Psoas muscle (tissue), 8 donors: ENCODE measurements around the gene ANKRD55. TPM values are rescaled to one million over a fixed set of nuclear protein-coding genes. Genes with fewer than 3 reads are reported as not detected.

ENCODE experiments used
- ATAC-seq, 4 donors: fragments of 200-7000 bp; cut with Tn5 transposase; one replicate each; pipeline ENCODE4 v1.9.1; 2020; ENCODE audit warnings: moderate library complexity in 3 of 4, mild to moderate bottlenecking in 2 of 4
- DNase-seq, 2 donors: peaks; one replicate each; pipeline ENCODE4 v3.0.0-alpha.2; 2020
- H3K27ac ChIP-seq: fragments of 200-600 bp; one replicate; pipeline ENCODE4 v1.8.0; 2022
- H3K27me3 ChIP-seq, 3 donors: fragments of 200-600 bp in 1 of 3; one replicate each; pipeline versions ENCODE4 v1.6.1 to v1.8.0; 2013 to 2022; ENCODE audit warnings: low read length in 2 of 3, mild to moderate bottlenecking in 2 of 3, moderate library complexity in 1 of 3; ENCODE audit not compliant: insufficient read depth in 3 of 3
- H3K36me3 ChIP-seq, 2 donors: fragments of 200-600 bp in 1 of 2; one replicate each; pipeline versions ENCODE4 v1.6.1 to v1.8.0; 2013 to 2022; ENCODE audit warnings: low read depth in 1 of 2, mild to moderate bottlenecking in 1 of 2, moderate library complexity in 1 of 2; ENCODE audit not compliant: insufficient read depth in 1 of 2
- H3K4me1 ChIP-seq: fragments of 200-600 bp; one replicate; pipeline ENCODE4 v1.8.0; 2022
- H3K4me3 ChIP-seq: fragments of 200-600 bp; one replicate; pipeline ENCODE4 v1.8.0; 2022; ENCODE audit warnings: mild to moderate bottlenecking
- H3K9me3 ChIP-seq: fragments of 200-600 bp; one replicate; pipeline ENCODE4 v1.8.0; 2022
- WGBS, 3 donors: extraction: QIAGEN DNeasy Blood & Tissue Kit; methylation state at CpG; one replicate each; pipeline versions ENCODE4 v1.1.6 to v1.1.7; 2013; 5-methylcytosine and 5-hydroxymethylcytosine counted together
- intact Hi-C, 2 donors: fragments of 100-400 bp; cut with DNase I; formaldehyde crosslinking; loops; one replicate each; pipeline versions ENCODE4 v1.11.0 to v1.14.2; 2022
- polyA plus RNA-seq, 3 donors: library from polyadenylated mRNA; stranded (reverse); fragments of 200-250 nt; gene quantifications; one replicate each; pipeline ENCODE4 v1.2.3, GENCODE V29; 2013
- total RNA-seq, 4 donors: library from RNA; stranded (reverse); fragmentation: NEBNext Ultra II Directional in 2 of 4; extraction: Animal tissue kit (Norgen Biotek cat#: 25700) in 2 of 4; gene quantifications; one replicate each; pipeline versions ENCODE4 v1.2.1 to v1.2.4, GENCODE V29; 2021 to 2023
- TF ChIP-seq, protein P1 (sequence below): fragments of 200-600 bp; IDR thresholded peaks from one replicate; pipeline ENCODE4 v1.8.0; 2022; ENCODE audit warnings: antibody characterized with exemption
- donor health status: healthy with polysubstance abuse.
- donor health status: DM: no; HTN: no; CAD: no; lungs with moderate emphysema.
- donor health status: Bipolar disorder and iron deficiency.
- donor health status: healthy.
- donor health status: DM: yes; HTN: yes; CAD: no.
- donor health status: DM: no; HTN: no; CAD: no.
- donor health status: DM: no; HTN: no; CAD: no.
- donor health status: DM: yes; HTN: yes; CAD: no.

Gene ANKRD55
- total and polyA plus RNA-seq, 7 donors = 0.01 to 0.04 TPM; not detected in 5

DNA sequence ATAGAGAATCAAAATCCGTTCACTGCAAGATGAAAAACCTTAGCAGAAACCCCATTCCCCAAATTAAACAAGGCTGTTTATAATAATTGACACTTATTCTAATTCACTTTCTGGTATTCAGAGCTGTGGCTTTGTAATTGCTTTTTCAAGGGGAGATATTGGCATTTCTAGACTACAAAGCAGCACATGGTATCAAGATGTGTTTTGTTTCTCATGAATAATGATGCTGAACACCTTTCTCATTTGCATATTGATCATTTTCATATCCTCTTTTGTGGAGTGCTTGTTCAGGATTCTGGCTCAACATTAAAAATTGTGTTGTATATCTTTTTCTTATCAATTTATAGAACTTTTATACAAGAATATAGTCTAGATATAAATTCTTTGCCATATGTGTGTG, 22.4 kb upstream of the ANKRD55 start:
- Histone ChIP-seq H3K9me3 (no peaks in the 10 kb centered on the region), H3K4me1 (no peaks in the 10 kb centered on the region), H3K27me3 (no peaks in the 10 kb centered on the region), H3K27ac (no peak overlapping the region), H3K4me3 (no peak overlapping the region), H3K36me3 (no peaks in the 10 kb centered on the region)
- ATAC-seq (no peak), DNase-seq (no peak)
- intact Hi-C loops = no loop called here
- TF ChIP-seq, protein P1, sequence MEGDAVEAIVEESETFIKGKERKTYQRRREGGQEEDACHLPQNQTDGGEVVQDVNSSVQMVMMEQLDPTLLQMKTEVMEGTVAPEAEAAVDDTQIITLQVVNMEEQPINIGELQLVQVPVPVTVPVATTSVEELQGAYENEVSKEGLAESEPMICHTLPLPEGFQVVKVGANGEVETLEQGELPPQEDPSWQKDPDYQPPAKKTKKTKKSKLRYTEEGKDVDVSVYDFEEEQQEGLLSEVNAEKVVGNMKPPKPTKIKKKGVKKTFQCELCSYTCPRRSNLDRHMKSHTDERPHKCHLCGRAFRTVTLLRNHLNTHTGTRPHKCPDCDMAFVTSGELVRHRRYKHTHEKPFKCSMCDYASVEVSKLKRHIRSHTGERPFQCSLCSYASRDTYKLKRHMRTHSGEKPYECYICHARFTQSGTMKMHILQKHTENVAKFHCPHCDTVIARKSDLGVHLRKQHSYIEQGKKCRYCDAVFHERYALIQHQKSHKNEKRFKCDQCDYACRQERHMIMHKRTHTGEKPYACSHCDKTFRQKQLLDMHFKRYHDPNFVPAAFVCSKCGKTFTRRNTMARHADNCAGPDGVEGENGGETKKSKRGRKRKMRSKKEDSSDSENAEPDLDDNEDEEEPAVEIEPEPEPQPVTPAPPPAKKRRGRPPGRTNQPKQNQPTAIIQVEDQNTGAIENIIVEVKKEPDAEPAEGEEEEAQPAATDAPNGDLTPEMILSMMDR = no peak
- WGBS, 3 donors = 71 to 81% (median 76%) methylated on average over 1 of the region's 1 CpG

DNA sequence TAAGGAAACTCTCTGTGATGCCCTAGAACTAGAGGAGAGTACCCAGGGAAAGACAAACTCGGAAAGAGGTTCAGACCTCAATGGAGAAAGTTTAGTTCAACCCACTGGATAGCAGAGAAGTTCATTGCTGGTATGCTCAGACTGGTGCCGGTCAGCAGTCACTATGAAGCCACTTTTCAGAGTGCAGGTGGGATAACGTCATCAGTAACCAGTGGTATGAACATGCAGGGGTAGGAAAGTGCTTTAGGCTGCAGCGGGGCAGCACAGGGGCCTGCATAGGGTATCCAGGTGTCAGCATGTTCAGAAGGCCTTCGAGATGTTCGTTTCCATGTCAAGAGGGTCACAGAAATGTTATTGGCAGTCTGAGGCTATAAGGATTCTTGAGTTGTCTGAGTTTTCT, 20.8 kb upstream of the ANKRD55 start:
- WGBS, 3 donors = 85 to 90% (median 86%) methylated on average over 6 of the region's 6 CpGs
- intact Hi-C loops = no loop called here
- no peaks in the 10 kb centered on the region for H3K9me3 ChIP-seq

DNA sequence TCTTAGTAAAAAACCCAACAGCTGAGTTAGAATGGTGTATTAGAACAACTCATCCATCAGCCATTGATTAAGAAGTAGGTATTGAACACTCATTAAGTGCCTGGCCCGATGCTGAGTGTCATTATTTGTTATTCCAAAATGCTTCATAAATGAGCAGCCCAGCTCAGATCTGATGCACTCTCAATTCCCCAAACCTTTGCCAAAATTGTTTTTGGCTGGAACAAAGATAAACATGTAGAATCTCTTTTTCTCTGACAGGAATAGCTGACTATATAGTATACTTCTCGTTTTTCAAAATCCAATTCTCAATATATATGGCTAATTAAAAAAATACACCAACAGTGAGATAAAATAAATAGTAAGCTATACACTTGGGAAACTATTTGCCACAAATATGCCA, 20.0 kb upstream of the ANKRD55 start:
- 64 to 73% (median 65%) methylated on average over 2 of the region's 2 CpGs for WGBS, 3 donors
- TF ChIP-seq, protein P1 = no peak
- Histone ChIP-seq H3K4me3 (no peak overlapping the region), H3K36me3 (no peaks in the 10 kb centered on the region), H3K9me3 (no peaks in the 10 kb centered on the region), H3K4me1 (no peaks in the 10 kb centered on the region), H3K27me3 (no peaks in the 10 kb centered on the region), H3K27ac (no peak overlapping the region)
- intact Hi-C loops = no loop called here
- DNase-seq (no peak), ATAC-seq (no peak)

More for the DNA sequence above, 20.8 kb upstream of the ANKRD55 start:
- Histone ChIP-seq H3K27ac (no peak overlapping the region), H3K4me3 (no peak overlapping the region), H3K27me3 (no peaks in the 10 kb centered on the region), H3K36me3 (no peaks in the 10 kb centered on the region), H3K4me1 (no peaks in the 10 kb centered on the region)
- no peak for ATAC-seq
- DNase-seq = no peak
- TF ChIP-seq, protein P1 = no peak

DNA sequence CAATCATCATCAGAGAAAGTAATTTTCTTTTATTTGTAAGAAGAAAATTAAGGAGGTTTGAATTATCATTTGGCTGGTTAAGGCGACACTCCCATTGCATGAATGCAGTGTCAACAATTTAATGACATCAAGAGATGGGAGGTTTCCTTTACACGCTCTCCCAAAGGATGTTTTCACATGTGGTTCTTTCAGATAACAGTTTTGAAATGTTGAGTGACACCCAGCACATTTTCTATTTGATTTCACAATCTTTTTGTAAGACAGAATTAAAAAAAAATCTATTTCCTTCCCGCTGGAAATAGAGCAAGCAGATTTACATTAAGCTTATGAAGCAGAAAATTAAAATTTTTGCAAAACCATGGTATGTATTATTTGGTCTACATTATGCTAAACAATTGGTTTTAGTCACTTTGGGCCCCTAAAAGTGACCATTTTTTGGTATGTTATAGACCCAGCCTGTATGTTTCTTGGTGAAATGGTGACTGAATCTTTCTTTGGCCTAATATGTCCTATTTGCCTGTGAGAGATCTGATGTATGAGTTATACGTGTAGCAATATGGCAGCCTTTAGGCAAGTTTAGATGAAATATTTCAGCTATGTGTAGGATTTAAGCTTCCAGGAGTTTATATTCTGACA, 18.9 kb upstream of the ANKRD55 start:
- no peaks in the 10 kb centered on the region for H3K36me3 ChIP-seq
- ATAC-seq = no peak
- H3K4me1 ChIP-seq = no peaks in the 10 kb centered on the region
- no peak for DNase-seq
- WGBS, 3 donors = 81 to 87% (median 87%) methylated on average over 4 of the region's 4 CpGs
- no peak overlapping the region for H3K27ac ChIP-seq
- no peak overlapping the region for H3K4me3 ChIP-seq
- TF ChIP-seq, protein P1 = no peak
- intact Hi-C loops = no loop called here
- no peaks in the 10 kb centered on the region for H3K9me3 ChIP-seq
- no peaks in the 10 kb centered on the region for H3K27me3 ChIP-seq

DNA sequence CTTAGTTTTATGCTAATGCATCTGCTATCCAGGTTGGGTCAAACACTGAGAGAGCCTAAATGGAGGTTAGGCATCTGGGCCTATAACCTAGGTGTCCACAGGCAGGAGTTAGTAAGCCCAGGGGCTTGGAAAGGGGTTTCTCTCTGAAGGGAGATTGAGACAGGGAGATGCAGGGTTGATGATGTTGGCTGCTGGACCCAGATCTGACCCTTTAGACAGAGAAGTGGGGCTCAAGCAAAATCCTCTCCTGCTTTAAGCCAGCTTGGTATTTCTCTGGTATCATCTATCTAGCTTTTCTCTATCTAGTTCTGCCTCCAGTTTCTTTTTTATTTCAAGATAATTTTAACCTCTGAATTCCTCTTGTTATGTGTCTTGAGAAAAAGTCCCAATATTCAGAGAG, 18.3 kb upstream of the ANKRD55 start:
- H3K27me3 ChIP-seq = no peaks in the 10 kb centered on the region
- H3K27ac ChIP-seq = no peak overlapping the region
- no peak for DNase-seq
- TF ChIP-seq, protein P1 = no peak
- H3K4me1 ChIP-seq = no peaks in the 10 kb centered on the region
- H3K4me3 ChIP-seq = no peak overlapping the region
- H3K9me3 ChIP-seq = no peaks in the 10 kb centered on the region
- H3K36me3 ChIP-seq = no peaks in the 10 kb centered on the region
- intact Hi-C loops = no loop called here
- ATAC-seq = no peak
